Gastroesophageal sphincter (tissue), 4 donors: ENCODE results near the gene CNFN. TPM values are rescaled to one million over a fixed set of nuclear protein-coding genes. Genes with fewer than 3 reads are reported as not detected.

Experiments
- ATAC-seq: fragments of 150-250 bp; one replicate; pipeline ENCODE4 v1.9.1; 2016; ENCODE audit warnings: mild to moderate bottlenecking, moderate library complexity
- H3K27ac ChIP-seq, 4 donors: fragments of 200-600 bp; sonication (generic) in 3 of 4; 1 replicate in 3 of 4; 2 replicates in 1 of 4; pipeline ENCODE4 v1.5.1; 2016 to 2019
- H3K27me3 ChIP-seq: fragments of 200-600 bp; sonication (generic); one replicate; pipeline ENCODE4 v1.5.1; 2019
- H3K36me3 ChIP-seq, 2 donors: fragments of 200-600 bp; sonication (generic); one replicate each; pipeline ENCODE4 v1.5.1; 2019; ENCODE audit warnings: control low read depth in 1 of 2
- H3K4me1 ChIP-seq, 3 donors: fragments of 200-600 bp; sonication (generic); 1 replicate in 2 of 3; 2 replicates in 1 of 3; pipeline ENCODE4 v1.5.1; 2016 to 2019; ENCODE audit warnings: control low read depth in 2 of 3
- H3K4me3 ChIP-seq, 2 donors: fragments of 200-600 bp; sonication (generic); one replicate each; pipeline ENCODE4 v1.5.1; 2019; ENCODE audit warnings: mild to moderate bottlenecking in 1 of 2, moderate library complexity in 1 of 2
- H3K9me3 ChIP-seq, 3 donors: fragments of 200-600 bp; sonication (generic); one replicate each; pipeline ENCODE4 v1.5.1; 2017 to 2019; ENCODE audit warnings: control low read depth in 2 of 3
- EP300 ChIP-seq: sonication (generic); formaldehyde crosslinking; IDR thresholded peaks from one replicate; pipeline ENCODE4 v1.6.1; 2017; ENCODE audit warnings: antibody characterized with exemption, mild to moderate bottlenecking
- POLR2A ChIP-seq, 2 donors: fragments of 450-650 bp; IDR thresholded peaks; one replicate each; pipeline ENCODE4 v1.6.1; 2017; ENCODE audit warnings: antibody characterized with exemption in 2 of 2, mild to moderate bottlenecking in 2 of 2, moderate library complexity in 1 of 2
- POLR2AphosphoS5 ChIP-seq: sonication (generic); formaldehyde crosslinking; IDR thresholded peaks from one replicate; pipeline ENCODE4 v1.6.1; 2017; ENCODE audit warnings: antibody characterized with exemption
- WGBS, 2 donors: methylation state at CpG; one replicate each; pipeline ENCODE4 v1.1.5; 2018; ENCODE audit warnings: low coverage in 1 of 2; 5-methylcytosine and 5-hydroxymethylcytosine counted together
- total RNA-seq, 4 donors: library from RNA; depleted of rRNA; stranded (reverse); fragments of >200 nt; gene quantifications; one replicate each; pipeline ENCODE4 v1.1.0, GENCODE V29; 2016
- TF ChIP-seq, protein P1 (sequence below), 4 experiments: fragments of 200-600 bp in 2 of 4; fragments of 450-650 bp in 2 of 4; sonication (generic) in 1 of 4; IDR thresholded peaks; one replicate each; pipeline ENCODE4 v1.5.1; 2017 to 2019; ENCODE audit warnings: antibody characterized with exemption in 4 of 4, mild to moderate bottlenecking in 2 of 4, moderate library complexity in 2 of 4

Gene CNFN
- total RNA-seq, 4 donors from 2014 or later = 1.7 to 17.5 TPM; not detected in 2

DNA sequence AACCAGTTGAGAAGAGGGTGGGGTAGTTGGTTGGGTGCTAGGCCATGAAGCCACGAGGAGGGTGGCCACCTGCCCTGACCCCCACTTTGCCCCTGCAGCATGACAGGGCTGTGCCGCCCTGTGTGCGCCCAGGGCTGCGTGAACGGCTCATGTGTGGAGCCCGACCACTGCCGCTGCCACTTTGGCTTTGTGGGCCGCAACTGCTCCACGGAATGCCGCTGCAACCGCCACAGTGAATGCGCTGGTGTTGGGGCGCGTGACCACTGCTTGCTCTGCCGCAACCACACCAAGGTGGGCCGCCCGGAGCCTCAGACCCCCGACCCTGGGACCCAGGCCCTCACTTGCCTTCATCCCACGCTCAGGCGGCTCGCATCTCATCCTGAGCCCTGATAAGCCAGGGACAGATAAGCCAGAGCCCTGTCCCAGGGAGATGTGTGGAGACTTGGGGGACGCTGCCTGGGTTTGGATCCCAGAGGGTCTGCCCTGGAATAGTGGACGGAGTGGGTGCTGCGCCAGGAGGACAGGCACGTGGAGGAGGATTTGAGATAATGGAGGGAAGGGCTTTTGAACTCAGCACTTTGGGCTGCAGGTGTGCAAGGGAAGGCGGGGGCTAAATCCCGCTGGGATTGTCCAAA is 20.5 kb downstream of the CNFN start:
- peaks cover 0 to 25% (median 6%) of the 10 kb centered on the region in 3 donors for H3K4me1 ChIP-seq
- 67 to 96% methylated on average over 1 to 5 of the region's 27 CpGs for WGBS, 2 donors
- no peak overlapping the region for H3K27ac ChIP-seq
- no peak overlapping the region for H3K4me3 ChIP-seq
- TF ChIP-seq, protein P1, sequence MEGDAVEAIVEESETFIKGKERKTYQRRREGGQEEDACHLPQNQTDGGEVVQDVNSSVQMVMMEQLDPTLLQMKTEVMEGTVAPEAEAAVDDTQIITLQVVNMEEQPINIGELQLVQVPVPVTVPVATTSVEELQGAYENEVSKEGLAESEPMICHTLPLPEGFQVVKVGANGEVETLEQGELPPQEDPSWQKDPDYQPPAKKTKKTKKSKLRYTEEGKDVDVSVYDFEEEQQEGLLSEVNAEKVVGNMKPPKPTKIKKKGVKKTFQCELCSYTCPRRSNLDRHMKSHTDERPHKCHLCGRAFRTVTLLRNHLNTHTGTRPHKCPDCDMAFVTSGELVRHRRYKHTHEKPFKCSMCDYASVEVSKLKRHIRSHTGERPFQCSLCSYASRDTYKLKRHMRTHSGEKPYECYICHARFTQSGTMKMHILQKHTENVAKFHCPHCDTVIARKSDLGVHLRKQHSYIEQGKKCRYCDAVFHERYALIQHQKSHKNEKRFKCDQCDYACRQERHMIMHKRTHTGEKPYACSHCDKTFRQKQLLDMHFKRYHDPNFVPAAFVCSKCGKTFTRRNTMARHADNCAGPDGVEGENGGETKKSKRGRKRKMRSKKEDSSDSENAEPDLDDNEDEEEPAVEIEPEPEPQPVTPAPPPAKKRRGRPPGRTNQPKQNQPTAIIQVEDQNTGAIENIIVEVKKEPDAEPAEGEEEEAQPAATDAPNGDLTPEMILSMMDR (IDR thresholded peaks at IDR 0.05) = no peak
- TF ChIP-seq EP300 = no peak
- TF ChIP-seq POLR2A (IDR thresholded peaks at IDR 0.05) = no peak
- no peak for TF ChIP-seq POLR2AphosphoS5
- H3K36me3 ChIP-seq = peaks cover 0 to 60% of the 10 kb centered on the region in 2 donors
- H3K9me3 ChIP-seq = no peaks in the 10 kb centered on the region
- ATAC-seq = no peak
- H3K27me3 ChIP-seq = no peaks in the 10 kb centered on the region

DNA sequence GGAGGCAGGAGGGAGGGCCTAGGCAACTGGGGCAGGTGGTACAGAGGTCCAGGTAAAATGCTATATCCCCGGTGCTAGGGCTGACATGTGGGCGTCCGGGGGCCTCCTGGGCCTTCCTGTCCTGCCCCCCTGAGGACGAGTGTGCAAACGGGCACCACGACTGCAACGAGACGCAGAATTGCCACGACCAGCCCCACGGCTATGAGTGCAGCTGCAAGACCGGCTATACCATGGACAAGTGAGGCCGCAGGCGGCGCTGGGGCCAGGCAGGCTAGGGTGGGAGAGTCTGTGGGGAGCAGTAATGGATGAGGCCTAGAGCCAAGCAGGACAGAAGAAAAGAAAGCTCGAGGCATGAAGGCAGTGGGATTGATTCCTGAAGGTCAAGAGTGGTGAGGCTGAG is 21.3 kb downstream of the CNFN start:
- Histone ChIP-seq H3K9me3 (no peaks in the 10 kb centered on the region), H3K4me1 (peaks cover 0 to 27% (median 6%) of the 10 kb centered on the region in 3 donors), H3K4me3 (no peak overlapping the region), H3K27ac (no peak overlapping the region), H3K36me3 (peaks cover 0 to 60% of the 10 kb centered on the region in 2 donors), H3K27me3 (no peaks in the 10 kb centered on the region)
- no peak for TF ChIP-seq EP300
- no peak for TF ChIP-seq POLR2A (IDR thresholded peaks at IDR 0.05)
- TF ChIP-seq, protein P1 (IDR thresholded peaks at IDR 0.05) = no peak
- no peak for TF ChIP-seq POLR2AphosphoS5
- 88 to 95% methylated on average over 4 to 6 of the region's 15 CpGs for WGBS, 2 donors
- no peak for ATAC-seq

DNA sequence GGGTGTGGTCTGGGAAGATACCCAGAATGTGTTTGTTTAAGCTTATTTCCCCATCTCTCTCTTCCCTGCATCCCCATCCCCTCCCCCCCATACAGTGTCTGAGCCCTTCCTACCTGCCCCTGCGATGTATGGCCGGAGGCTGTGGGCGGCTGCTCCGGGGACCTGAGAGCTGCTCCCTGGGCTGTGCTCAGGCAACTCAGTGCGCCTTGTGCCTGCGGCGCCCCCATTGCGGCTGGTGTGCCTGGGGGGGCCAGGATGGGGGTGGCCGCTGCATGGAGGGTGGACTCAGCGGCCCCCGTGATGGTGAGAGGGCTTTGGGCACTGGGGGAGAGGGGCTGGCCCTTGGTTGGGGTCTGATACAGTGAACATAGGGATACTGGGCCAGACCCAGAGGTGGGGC is 21.7 kb downstream of the CNFN start:
- peaks cover 0 to 61% of the 10 kb centered on the region in 2 donors for H3K36me3 ChIP-seq
- H3K9me3 ChIP-seq = no peaks in the 10 kb centered on the region
- no peak overlapping the region for H3K4me3 ChIP-seq

DNA sequence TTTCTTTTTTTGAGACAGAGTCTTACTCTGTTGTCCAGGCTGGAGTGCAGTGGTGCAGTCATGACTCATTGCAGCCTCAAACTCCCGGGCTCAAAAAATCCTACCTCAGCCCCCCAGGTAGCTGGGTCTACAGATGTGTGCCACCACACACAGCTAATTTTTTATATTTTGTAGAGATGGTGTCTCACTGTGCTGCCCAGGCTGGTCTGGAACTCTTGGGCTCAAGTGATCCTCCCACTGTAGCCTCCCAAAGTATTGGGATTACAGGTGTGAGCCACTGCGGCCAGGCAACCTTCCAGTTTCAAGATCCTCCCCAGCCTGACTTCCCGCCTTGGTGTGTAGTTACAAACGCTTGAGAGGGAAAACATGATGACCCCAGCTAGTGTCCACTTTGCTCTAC is 22.2 kb downstream of the CNFN start:
- H3K4me3 ChIP-seq = no peak overlapping the region
- TF ChIP-seq EP300 (no peak), POLR2A (IDR thresholded peaks at IDR 0.05) (no peak), POLR2AphosphoS5 (no peak)
- TF ChIP-seq, protein P1 (IDR thresholded peaks at IDR 0.05) = no peak
- WGBS, 2 donors = 69% methylated on average over 2 of the region's 4 CpGs; no CpG with 5 or more reads in 1 of the 2 donors
- peaks cover 0 to 27% (median 6%) of the 10 kb centered on the region in 3 donors for H3K4me1 ChIP-seq
- H3K27ac ChIP-seq = no peak overlapping the region
- H3K9me3 ChIP-seq = no peaks in the 10 kb centered on the region
- H3K36me3 ChIP-seq = peaks cover 0 to 61% of the 10 kb centered on the region in 2 donors
- ATAC-seq = no peak
- H3K27me3 ChIP-seq = no peaks in the 10 kb centered on the region

More for the DNA sequence above, 21.7 kb downstream of the CNFN start:
- no peak overlapping the region for H3K27ac ChIP-seq
- no CpG with 5 or more reads among the region's 11 CpGs for WGBS, 2 donors
- TF ChIP-seq POLR2AphosphoS5 (no peak), EP300 (no peak), POLR2A (IDR thresholded peaks at IDR 0.05) (no peak)
- TF ChIP-seq, protein P1 (IDR thresholded peaks at IDR 0.05) = no peak
- no peaks in the 10 kb centered on the region for H3K27me3 ChIP-seq
- ATAC-seq = no peak
- peaks cover 0 to 27% (median 6%) of the 10 kb centered on the region in 3 donors for H3K4me1 ChIP-seq

DNA sequence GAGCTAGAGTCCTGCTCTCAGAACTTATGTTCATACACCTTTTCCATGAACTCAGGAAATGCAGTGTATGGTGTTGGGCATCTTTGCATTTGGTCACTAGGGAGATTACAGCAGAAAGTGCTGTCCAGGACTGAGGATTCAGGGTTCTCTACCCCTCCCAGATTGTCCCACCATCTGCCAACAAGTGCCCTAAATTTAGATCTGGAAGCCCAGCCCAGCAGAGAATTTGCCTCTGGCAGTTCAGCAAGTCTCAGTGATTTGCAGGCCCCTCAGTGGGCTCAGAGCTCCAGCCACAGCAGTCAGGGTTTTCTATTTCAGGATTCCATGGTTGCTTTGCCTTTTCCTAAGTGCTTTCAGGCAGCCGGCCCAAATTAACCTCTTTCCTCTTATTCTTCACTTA is 23.4 kb downstream of the CNFN start:
- Histone ChIP-seq H3K36me3 (peaks cover 0 to 61% of the 10 kb centered on the region in 2 donors), H3K9me3 (no peaks in the 10 kb centered on the region), H3K27ac (peak overlapping the region in 3 of 4 donors; percentile 18 to 53 (median 39)), H3K4me1 (peaks cover 0 to 27% (median 6%) of the 10 kb centered on the region in 3 donors), H3K4me3 (no peak overlapping the region), H3K27me3 (no peaks in the 10 kb centered on the region)
- no peak for ATAC-seq
- WGBS, 2 donors = 20 to 25% methylated on average over 1 of the region's 1 CpG
- TF ChIP-seq, protein P1 (IDR thresholded peaks at IDR 0.05) = no peak
- TF ChIP-seq POLR2AphosphoS5 = no peak
- TF ChIP-seq EP300 = no peak
- no peak for TF ChIP-seq POLR2A (IDR thresholded peaks at IDR 0.05)
